HEK293 (cell line): Measurements from ENCODE around the gene IBA57.

Source experiments
- CTCF ChIP-seq: fragments of 450-650 bp; formaldehyde crosslinking; IDR thresholded peaks from 2 replicates; pipeline ENCODE4 v1.5.1; 2016; ENCODE audit warnings: missing biosample characterization, missing genetic modification characterization
- INSM2 ChIP-seq: fragments of 450-650 bp; formaldehyde crosslinking; IDR thresholded peaks from 2 replicates; pipeline ENCODE4 v1.5.1; 2016; ENCODE audit warnings: missing biosample characterization, missing genetic modification characterization
- KLF17 ChIP-seq: fragments of 450-650 bp; formaldehyde crosslinking; IDR thresholded peaks from 2 replicates; pipeline ENCODE4 v1.5.1; 2016; ENCODE audit warnings: missing biosample characterization, missing genetic modification characterization
- KLF7 ChIP-seq: fragments of 450-650 bp; formaldehyde crosslinking; IDR thresholded peaks from 2 replicates; pipeline ENCODE4 v1.5.1; 2016; ENCODE audit warnings: missing biosample characterization, missing genetic modification characterization, borderline replicate concordance
- KLF9 ChIP-seq: fragments of 450-650 bp; formaldehyde crosslinking; IDR thresholded peaks from 2 replicates; pipeline ENCODE4 v1.5.1; 2016; ENCODE audit warnings: missing biosample characterization, missing genetic modification characterization, low read depth
- MYNN ChIP-seq: fragments of 450-650 bp; formaldehyde crosslinking; IDR thresholded peaks from 2 replicates; pipeline ENCODE4 v1.5.1; 2016; ENCODE audit warnings: missing biosample characterization, missing genetic modification characterization, borderline replicate concordance
- SETDB1 ChIP-seq: IDR thresholded peaks from one replicate; pipeline ENCODE4 v1.6.1; 2017; ENCODE audit warnings: mild to moderate bottlenecking, low read length, moderate library complexity, mixed read lengths; ENCODE audit not compliant: insufficient read length
- TCF7L2 ChIP-seq: IDR thresholded peaks from 2 replicates; pipeline ENCODE4 v1.6.1; 2011; ENCODE audit warnings: low read depth, mild to moderate bottlenecking, inconsistent platforms, low read length, moderate library complexity, borderline replicate concordance
- TSHZ1 ChIP-seq: fragments of 450-650 bp; formaldehyde crosslinking; IDR thresholded peaks from 2 replicates; pipeline ENCODE4 v1.5.1; 2016; ENCODE audit warnings: missing biosample characterization, missing genetic modification characterization, borderline replicate concordance
- ZBTB21 ChIP-seq: fragments of 450-650 bp; formaldehyde crosslinking; IDR thresholded peaks from 2 replicates; pipeline ENCODE4 v1.5.1; 2017; ENCODE audit warnings: missing biosample characterization, missing genetic modification characterization
- ZFHX2 ChIP-seq: fragments of 450-650 bp; formaldehyde crosslinking; conservative IDR thresholded peaks from 2 replicates; pipeline ENCODE4 v1.5.1; 2016; ENCODE audit warnings: missing biosample characterization, missing genetic modification characterization
- ZNF114 ChIP-seq: fragments of 450-650 bp; formaldehyde crosslinking; IDR thresholded peaks from 2 replicates; pipeline ENCODE4 v1.5.0; 2017; ENCODE audit warnings: missing biosample characterization, missing genetic modification characterization
- ZNF132 ChIP-seq: fragments of 450-650 bp; formaldehyde crosslinking; IDR thresholded peaks from 2 replicates; pipeline ENCODE4 v1.5.1; 2017; ENCODE audit warnings: missing biosample characterization, missing genetic modification characterization, borderline replicate concordance
- ZNF140 ChIP-seq: fragments of 450-650 bp; formaldehyde crosslinking; IDR thresholded peaks from 2 replicates; pipeline ENCODE4 v1.5.1; 2016; ENCODE audit warnings: missing biosample characterization, missing genetic modification characterization
- ZNF155 ChIP-seq: fragments of 450-650 bp; formaldehyde crosslinking; IDR thresholded peaks from 2 replicates; pipeline ENCODE4 v1.5.1; 2016; ENCODE audit warnings: missing biosample characterization, missing genetic modification characterization
- ZNF202 ChIP-seq: fragments of 450-650 bp; formaldehyde crosslinking; IDR thresholded peaks from 2 replicates; pipeline ENCODE4 v1.5.1; 2016; ENCODE audit warnings: missing biosample characterization, missing genetic modification characterization, borderline replicate concordance
- ZNF280C ChIP-seq: fragments of 450-650 bp; formaldehyde crosslinking; IDR thresholded peaks from 2 replicates; pipeline ENCODE4 v1.5.1; 2016; ENCODE audit warnings: missing biosample characterization, missing genetic modification characterization
- ZNF311 ChIP-seq: fragments of 450-650 bp; formaldehyde crosslinking; IDR thresholded peaks from 2 replicates; pipeline ENCODE4 v1.5.1; 2017; ENCODE audit warnings: missing biosample characterization, missing genetic modification characterization, borderline replicate concordance
- ZNF335 ChIP-seq: fragments of 450-650 bp; formaldehyde crosslinking; conservative IDR thresholded peaks from 2 replicates; pipeline ENCODE4 v1.5.1; 2016; ENCODE audit warnings: missing biosample characterization, missing genetic modification characterization
- ZNF341 ChIP-seq: fragments of 450-650 bp; formaldehyde crosslinking; IDR thresholded peaks from 2 replicates; pipeline ENCODE4; 2016; ENCODE audit warnings: low read depth, missing biosample characterization, missing genetic modification characterization
- ZNF423 ChIP-seq: fragments of 450-650 bp; formaldehyde crosslinking; IDR thresholded peaks from 2 replicates; pipeline ENCODE4 v1.5.1; 2016; ENCODE audit warnings: missing biosample characterization, missing genetic modification characterization
- ZNF426 ChIP-seq: fragments of 450-650 bp; formaldehyde crosslinking; IDR thresholded peaks from 2 replicates; pipeline ENCODE4 v1.5.1; 2017; ENCODE audit warnings: missing biosample characterization, missing genetic modification characterization, mild to moderate bottlenecking, inconsistent platforms, moderate library complexity
- ZNF585B ChIP-seq: fragments of 450-650 bp; formaldehyde crosslinking; IDR thresholded peaks from 2 replicates; pipeline ENCODE4 v1.5.1; 2016; ENCODE audit warnings: missing biosample characterization, missing genetic modification characterization
- ZNF596 ChIP-seq: fragments of 450-650 bp; IDR thresholded peaks from 2 replicates; pipeline ENCODE4 v1.5.0; 2018; ENCODE audit warnings: missing biosample characterization, mild to moderate bottlenecking, missing genetic modification characterization, moderate library complexity
- ZNF610 ChIP-seq: fragments of 450-650 bp; formaldehyde crosslinking; IDR thresholded peaks from 2 replicates; pipeline ENCODE4 v1.5.1; 2016; ENCODE audit warnings: missing biosample characterization, missing genetic modification characterization, borderline replicate concordance
- ZNF658 ChIP-seq: fragments of 450-650 bp; formaldehyde crosslinking; IDR thresholded peaks from 2 replicates; pipeline ENCODE4; 2016; ENCODE audit warnings: missing biosample characterization, missing genetic modification characterization
- ZSCAN18 ChIP-seq: fragments of 450-650 bp; formaldehyde crosslinking; IDR thresholded peaks from 2 replicates; pipeline ENCODE4 v1.5.1; 2016; ENCODE audit warnings: missing biosample characterization, missing genetic modification characterization

The IBA57 gene

GRCh38 chr1:228118040-228118439 is 47.6 kb upstream of the IBA57 start (continued):
- TF ChIP-seq ZSCAN18 (tag by site-specific recombination) (no peak), ZNF202 (tag by site-specific recombination) (no peak), ZNF132 (tag by site-specific recombination) (no peak), CTCF (tag by site-specific recombination) (no peak), KLF17 (tag by site-specific recombination) (no peak), ZNF341 (tag by site-specific recombination) (no peak), ZNF335 (no peak), ZNF426 (tag by site-specific recombination) (no peak), ZNF280C (tag by site-specific recombination) (no peak), ZNF114 (tag by site-specific recombination) (no peak), ZBTB21 (no peak), ZNF585B (tag by site-specific recombination) (no peak), ZNF423 (tag by site-specific recombination) (no peak), ZNF610 (tag by site-specific recombination) (peak; percentile 81), ZNF596 (no peak), MYNN (tag by site-specific recombination) (no peak), ZNF140 (tag by site-specific recombination) (no peak), INSM2 (tag by site-specific recombination) (no peak), KLF9 (tag by site-specific recombination) (no peak), KLF7 (tag by site-specific recombination) (no peak), TSHZ1 (0 out of 2 replicates have a peak, but pooled peaks have one; percentile 7), ZNF658 (no peak), TCF7L2 (no peak), SETDB1 (peak; percentile 100), ZFHX2 (no peak), ZNF155 (tag by site-specific recombination) (no peak), ZNF311 (tag by site-specific recombination) (no peak)
